Loucy (cell line): ENCODE data around the gene NELFCD.

Experiments used
- CTCF ChIP-seq: fragments of 200-600 bp; sonication (generic); conservative IDR thresholded peaks from 2 replicates; pipeline ENCODE4 v1.5.1; 2014; ENCODE audit warnings: mild to moderate bottlenecking, antibody characterized with exemption, low read length
- EZH2phosphoT487 ChIP-seq: fragments of 200-600 bp; IDR thresholded peaks from 2 replicates; pipeline ENCODE4 v1.6.1; 2018; ENCODE audit warnings: antibody characterized with exemption, mild to moderate bottlenecking, moderate library complexity, borderline replicate concordance

- TF ChIP-seq EZH2phosphoT487 (no peak), CTCF (no peak)
These were observed 29.4 kb downstream of the NELFCD start for GRCh38 chr20:59010321-59010994.
